Mammary epithelial cell (primary cell): ENCODE results near the gene PPP1R12B.
"Not testable (repeated sequence)": the region's sequence is repeated elsewhere in the genome, so short reads cannot be mapped to it uniquely, and the experiment has no call there.

Experiments
- EZH2 ChIP-seq: IDR thresholded peaks from 2 replicates; pipeline ENCODE4 v1.6.1; 2012; ENCODE audit warnings: low read length, inconsistent platforms, borderline replicate concordance
- TF ChIP-seq, protein P1 (sequence below), 2 donors: IDR thresholded peaks in 1 of 2; conservative IDR thresholded peaks in 1 of 2; 2 replicates each; pipeline ENCODE4 v1.5.1; 2011 to 2012; ENCODE audit warnings: inconsistent platforms in 2 of 2, low read length in 2 of 2, mild to moderate bottlenecking in 2 of 2, control low read depth in 1 of 2, low read depth in 1 of 2; ENCODE audit not compliant: insufficient read depth in 1 of 2; ENCODE audit errors: extremely low read depth in 1 of 2

DNA sequence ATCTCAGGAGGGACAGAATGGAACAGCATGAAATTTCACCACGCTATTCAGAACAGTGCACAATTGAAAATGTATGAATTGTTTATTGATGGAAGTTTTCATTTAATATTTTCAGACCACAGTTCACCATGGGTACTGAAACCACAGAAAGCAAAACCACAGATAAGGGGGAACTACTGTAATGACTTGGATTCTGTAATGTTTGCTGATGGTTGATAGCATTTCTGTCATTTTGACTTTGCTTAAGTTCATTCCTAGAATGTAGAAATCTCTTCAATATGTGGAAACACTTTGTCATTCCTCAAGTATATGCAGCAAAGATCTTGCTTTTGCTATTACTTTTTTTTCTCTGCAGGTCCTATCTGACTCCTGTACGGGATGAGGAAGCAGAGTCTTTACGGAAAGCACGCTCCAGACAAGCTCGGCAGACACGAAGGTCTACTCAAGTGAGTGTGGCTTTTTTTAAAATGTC lies 139.7 kb downstream of the PPP1R12B start:
- TF ChIP-seq, protein P1, sequence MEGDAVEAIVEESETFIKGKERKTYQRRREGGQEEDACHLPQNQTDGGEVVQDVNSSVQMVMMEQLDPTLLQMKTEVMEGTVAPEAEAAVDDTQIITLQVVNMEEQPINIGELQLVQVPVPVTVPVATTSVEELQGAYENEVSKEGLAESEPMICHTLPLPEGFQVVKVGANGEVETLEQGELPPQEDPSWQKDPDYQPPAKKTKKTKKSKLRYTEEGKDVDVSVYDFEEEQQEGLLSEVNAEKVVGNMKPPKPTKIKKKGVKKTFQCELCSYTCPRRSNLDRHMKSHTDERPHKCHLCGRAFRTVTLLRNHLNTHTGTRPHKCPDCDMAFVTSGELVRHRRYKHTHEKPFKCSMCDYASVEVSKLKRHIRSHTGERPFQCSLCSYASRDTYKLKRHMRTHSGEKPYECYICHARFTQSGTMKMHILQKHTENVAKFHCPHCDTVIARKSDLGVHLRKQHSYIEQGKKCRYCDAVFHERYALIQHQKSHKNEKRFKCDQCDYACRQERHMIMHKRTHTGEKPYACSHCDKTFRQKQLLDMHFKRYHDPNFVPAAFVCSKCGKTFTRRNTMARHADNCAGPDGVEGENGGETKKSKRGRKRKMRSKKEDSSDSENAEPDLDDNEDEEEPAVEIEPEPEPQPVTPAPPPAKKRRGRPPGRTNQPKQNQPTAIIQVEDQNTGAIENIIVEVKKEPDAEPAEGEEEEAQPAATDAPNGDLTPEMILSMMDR (conservative IDR thresholded peaks at IDR 0.05 in 1 of 2, IDR thresholded peaks at IDR 0.05 in 1 of 2; ENCODE audit: extremely low read depth in 1 of 2, insufficient read depth in 1 of 2, low read depth in 1 of 2, low read length in 2 of 2), result not testable (repeated sequence)
- not testable (repeated sequence) for TF ChIP-seq EZH2
